ENCODE measurements around the gene TNFRSF21. TPM values are rescaled to one million over a fixed set of nuclear protein-coding genes. Genes with fewer than 3 reads are reported as not detected.

TNFRSF21 gene
- polyA plus RNA-seq, 1 donor (not counting 4 experiments of a cell fraction or from before 2014, with no cell fraction given) = 50.2 TPM

GRCh38 chr6:47260021-47260420, 49.7 kb downstream of the TNFRSF21 start:
- no peak for TF ChIP-seq CTCF (optimal IDR thresholded peaks at IDR 0.05 in 1 of 3, IDR thresholded peaks at IDR 0.05 in 1 of 3, conservative IDR thresholded peaks at IDR 0.05 in 1 of 3; ENCODE audit: extremely low read depth in 1 of 3, insufficient read depth in 2 of 3, low read length in 3 of 3)
- no peak for TF ChIP-seq EZH2 (IDR thresholded peaks at IDR 0.05; ENCODE audit: low read length)
- no peak for DNase-seq (ENCODE audit: low read depth, low spot score)
- no peak overlapping the region for H3K9ac ChIP-seq (ENCODE audit: control insufficient read depth, extremely low read depth, insufficient read depth, low read length)
- no peak overlapping the region for H3K4me3 ChIP-seq (ENCODE audit: control insufficient read depth in 2 of 3, extremely low read depth in 1 of 3, insufficient read depth in 2 of 3, low read depth in 1 of 3, low read length in 3 of 3)
- H4K20me1 ChIP-seq (ENCODE audit: control insufficient read depth, extremely low read depth, insufficient read depth, low read length) = no peaks in the 10 kb centered on the region
- peaks cover 59% of the 10 kb centered on the region for H3K79me2 ChIP-seq (ENCODE audit: control insufficient read depth, insufficient read depth, low read length)
- FAIRE-seq = no peak
- H3K9me3 ChIP-seq (ENCODE audit: control insufficient read depth, low read depth, low read length) = no peaks in the 10 kb centered on the region
- H3K9me1 ChIP-seq (ENCODE audit: control insufficient read depth, extremely low read depth, insufficient read depth, low read length) = no peaks in the 10 kb centered on the region
- peaks cover 18 to 21% of the 10 kb centered on the region in 2 experiments for H3K36me3 ChIP-seq (ENCODE audit: control insufficient read depth in 2 of 2, extremely low read depth in 1 of 2, insufficient read depth in 2 of 2, low read length in 2 of 2)
- H3K4me2 ChIP-seq (ENCODE audit: control insufficient read depth, extremely low read depth, insufficient read depth, low read depth, low read length) = no peak overlapping the region
- no peaks in the 10 kb centered on the region for H3K4me1 ChIP-seq (ENCODE audit: control insufficient read depth, extremely low read depth, insufficient read depth, low read length)
- no peaks in the 10 kb centered on the region for H3K27me3 ChIP-seq (ENCODE audit: control insufficient read depth, extremely low read depth, insufficient read depth, low read length)
- dilution Hi-C loops (cut with MboI; ENCODE audit: extremely low pct_ligation_motif_present, low sequenced_read_pairs) = no loop called here
- no peak overlapping the region for H3K27ac ChIP-seq (ENCODE audit: control insufficient read depth, insufficient read depth, low read length)
- no peak overlapping the region for H2AFZ ChIP-seq (ENCODE audit: control insufficient read depth, low read length)

- Histone ChIP-seq H3K4me3 (ENCODE audit: control insufficient read depth in 2 of 3, extremely low read depth in 1 of 3, insufficient read depth in 2 of 3, low read depth in 1 of 3, low read length in 3 of 3) (no peak overlapping the region), H3K9me3 (ENCODE audit: control insufficient read depth, low read depth, low read length) (no peaks in the 10 kb centered on the region), H3K36me3 (ENCODE audit: control insufficient read depth in 2 of 2, extremely low read depth in 1 of 2, insufficient read depth in 2 of 2, low read length in 2 of 2) (peaks cover 18 to 23% of the 10 kb centered on the region in 2 experiments), H3K27ac (ENCODE audit: control insufficient read depth, insufficient read depth, low read length) (no peak overlapping the region), H3K4me2 (ENCODE audit: control insufficient read depth, extremely low read depth, insufficient read depth, low read depth, low read length) (no peak overlapping the region), H2AFZ (ENCODE audit: control insufficient read depth, low read length) (no peak overlapping the region), H3K27me3 (ENCODE audit: control insufficient read depth, extremely low read depth, insufficient read depth, low read length) (no peaks in the 10 kb centered on the region), H3K79me2 (ENCODE audit: control insufficient read depth, insufficient read depth, low read length) (peaks cover 57% of the 10 kb centered on the region), H3K9me1 (ENCODE audit: control insufficient read depth, extremely low read depth, insufficient read depth, low read length) (no peaks in the 10 kb centered on the region), H3K4me1 (ENCODE audit: control insufficient read depth, extremely low read depth, insufficient read depth, low read length) (no peaks in the 10 kb centered on the region), H4K20me1 (ENCODE audit: control insufficient read depth, extremely low read depth, insufficient read depth, low read length) (no peaks in the 10 kb centered on the region), H3K9ac (ENCODE audit: control insufficient read depth, extremely low read depth, insufficient read depth, low read length) (no peak overlapping the region)
- DNase-seq (ENCODE audit: low read depth, low spot score) = no peak
- no peak for TF ChIP-seq CTCF (optimal IDR thresholded peaks at IDR 0.05 in 1 of 3, IDR thresholded peaks at IDR 0.05 in 1 of 3, conservative IDR thresholded peaks at IDR 0.05 in 1 of 3; ENCODE audit: extremely low read depth in 1 of 3, insufficient read depth in 2 of 3, low read length in 3 of 3)
- no peak for TF ChIP-seq EZH2 (IDR thresholded peaks at IDR 0.05; ENCODE audit: low read length)
- dilution Hi-C loops (cut with MboI; ENCODE audit: extremely low pct_ligation_motif_present, low sequenced_read_pairs) = no loop called here
- FAIRE-seq = no peak
Measured at GRCh38 chr6:47258724-47259347, 50.9 kb downstream of the TNFRSF21 start.
